Activated CD8-positive, alpha-beta T cell treated with anti-CD3 and anti-CD28 coated beads for 36 hours (primary cell): ENCODE results near the gene CHD6. TPM values are rescaled to one million over a fixed set of nuclear protein-coding genes. Genes with fewer than 3 reads are reported as not detected.

ENCODE experiments used
- ATAC-seq: fragments of 200-7000 bp; cut with Tn5 transposase; one replicate; pipeline ENCODE4 v1.10.0; 2021; ENCODE audit warnings: mild to moderate bottlenecking, moderate library complexity
- CTCF ChIA-PET: fragments of 350-600 bp; sonication (Branson Sonifier 250); formaldehyde crosslinking; loops from one replicate; lab custom pipeline; 2021; ENCODE audit warnings: antibody characterized with exemption; lab: Charles Lee
- POLR2A ChIA-PET: fragments of 350-600 bp; sonication (Branson Sonifier 250); formaldehyde crosslinking; loops from one replicate; lab custom pipeline; 2021; ENCODE audit warnings: antibody characterized with exemption; lab: Charles Lee
- DNase-seq: peaks from one replicate; pipeline ENCODE4 v3.0.0-alpha.2; 2020
- H3K27ac Mint-ChIP-seq: one replicate; pipeline ENCODE4 v1.8.0; 2021; ENCODE audit warnings: mild to moderate bottlenecking, mixed read lengths
- H3K27me3 Mint-ChIP-seq: one replicate; pipeline ENCODE4 v1.8.0; 2021; ENCODE audit warnings: mixed read lengths
- H3K36me3 Mint-ChIP-seq: one replicate; pipeline ENCODE4 v1.8.0; 2021; ENCODE audit warnings: low read depth, mixed read lengths
- H3K4me1 Mint-ChIP-seq: one replicate; pipeline ENCODE4 v1.8.0; 2021; ENCODE audit warnings: low read depth, mixed read lengths
- H3K4me3 Mint-ChIP-seq: one replicate; pipeline ENCODE4 v1.8.0; 2021; ENCODE audit warnings: mild to moderate bottlenecking, moderate library complexity, mixed read lengths
- H3K9me3 Mint-ChIP-seq: one replicate; pipeline ENCODE4 v1.8.0; 2021; ENCODE audit warnings: mixed read lengths
- CTCF ChIP-seq: fragments of 200-600 bp; IDR thresholded peaks from one replicate; pipeline ENCODE4 v1.8.0; 2022; ENCODE audit warnings: antibody characterized with exemption, mild to moderate bottlenecking
- intact Hi-C: fragments of 100-400 bp; cut with micrococcal nuclease; formaldehyde crosslinking; loops from one replicate; pipeline ENCODE4 v1.10.0; 2022
- total RNA-seq, 2 experiments: library from RNA; stranded (reverse); gene quantifications; one replicate each; pipeline ENCODE4 v1.2.3, GENCODE V29; 2021

CHD6 gene
- total RNA-seq, 2 experiments from 2014 or later = 25.4 to 28.2 TPM

GRCh38 chr20:41475503-41475902 is 142.7 kb downstream of the CHD6 start:
- no peak for DNase-seq
- no peak for TF ChIP-seq CTCF

GRCh38 chr20:41470362-41471095 is 147.6 kb downstream of the CHD6 start:
- H3K27ac Mint-ChIP-seq = no peak overlapping the region
- intact Hi-C loops = no loop called here
- peaks cover 31% of the 10 kb centered on the region for H3K36me3 Mint-ChIP-seq
- peaks cover 3% of the 10 kb centered on the region for H3K4me1 Mint-ChIP-seq
- no peak for TF ChIP-seq CTCF
- no peak for DNase-seq
- ChIA-PET CTCF (no interaction called here), POLR2A (no interaction called here)
- no peaks in the 10 kb centered on the region for H3K27me3 Mint-ChIP-seq
- no peak overlapping the region for H3K4me3 Mint-ChIP-seq
- no peaks in the 10 kb centered on the region for H3K9me3 Mint-ChIP-seq
- ATAC-seq = no peak

More at GRCh38 chr20:41475503-41475902, 142.7 kb downstream of the CHD6 start:
- ChIA-PET POLR2A (no interaction called here), CTCF (no interaction called here)
- Mint-ChIP-seq H3K36me3 (peaks cover 21% of the 10 kb centered on the region), H3K27ac (peak overlapping the region; percentile 35), H3K9me3 (no peaks in the 10 kb centered on the region), H3K4me1 (peaks cover 24% of the 10 kb centered on the region), H3K27me3 (no peaks in the 10 kb centered on the region), H3K4me3 (no peak overlapping the region)
- no peak for ATAC-seq
- intact Hi-C loops = no loop called here

GRCh38 chr20:41469868-41470267 is 148.3 kb downstream of the CHD6 start:
- DNase-seq (no peak), ATAC-seq (no peak)
- Mint-ChIP-seq H3K36me3 (peaks cover 33% of the 10 kb centered on the region), H3K9me3 (peaks cover 3% of the 10 kb centered on the region), H3K4me3 (no peak overlapping the region), H3K4me1 (no peaks in the 10 kb centered on the region), H3K27me3 (no peaks in the 10 kb centered on the region), H3K27ac (no peak overlapping the region)
- no peak for TF ChIP-seq CTCF
- ChIA-PET POLR2A (no interaction called here), CTCF (no interaction called here)
- intact Hi-C loops = no loop called here

GRCh38 chr20:41468994-41469600 is 149.1 kb downstream of the CHD6 start:
- H3K4me3 Mint-ChIP-seq = no peak overlapping the region
- no peak for ATAC-seq
- H3K9me3 Mint-ChIP-seq = peaks cover 3% of the 10 kb centered on the region
- no peak for TF ChIP-seq CTCF
- H3K27me3 Mint-ChIP-seq = no peaks in the 10 kb centered on the region
- H3K27ac Mint-ChIP-seq = no peak overlapping the region
- CTCF ChIA-PET = no interaction called here
- no peaks in the 10 kb centered on the region for H3K4me1 Mint-ChIP-seq
- POLR2A ChIA-PET = no interaction called here
- peaks cover 39% of the 10 kb centered on the region for H3K36me3 Mint-ChIP-seq
- no peak for DNase-seq
- intact Hi-C loops = no loop called here

- no peak for ATAC-seq
- ChIA-PET POLR2A (interaction anchor here (0.7 kb wide), 1 partner anchor 1529 kb away, joined by 3 read pairs; no protein-coding TSS in a partner anchor), CTCF (no interaction called here)
- Mint-ChIP-seq H3K27me3 (no peaks in the 10 kb centered on the region), H3K36me3 (peaks cover 44% of the 10 kb centered on the region), H3K4me3 (no peak overlapping the region), H3K4me1 (no peaks in the 10 kb centered on the region), H3K27ac (no peak overlapping the region), H3K9me3 (peaks cover 3% of the 10 kb centered on the region)
- TF ChIP-seq CTCF = no peak
- no peak for DNase-seq
- intact Hi-C loops = no loop called here
Observed at GRCh38 chr20:41467690-41468089, 150.5 kb downstream of the CHD6 start.
